GM19099 (cell line): ENCODE results near the gene ABLIM1.

ENCODE experiments used
- POLR2A ChIP-seq: IDR thresholded peaks from 3 replicates; pipeline ENCODE4 v1.6.1; 2011; ENCODE audit warnings: low read depth; ENCODE audit not compliant: insufficient read length; ENCODE audit errors: extremely low read depth

Gene ABLIM1

DNA sequence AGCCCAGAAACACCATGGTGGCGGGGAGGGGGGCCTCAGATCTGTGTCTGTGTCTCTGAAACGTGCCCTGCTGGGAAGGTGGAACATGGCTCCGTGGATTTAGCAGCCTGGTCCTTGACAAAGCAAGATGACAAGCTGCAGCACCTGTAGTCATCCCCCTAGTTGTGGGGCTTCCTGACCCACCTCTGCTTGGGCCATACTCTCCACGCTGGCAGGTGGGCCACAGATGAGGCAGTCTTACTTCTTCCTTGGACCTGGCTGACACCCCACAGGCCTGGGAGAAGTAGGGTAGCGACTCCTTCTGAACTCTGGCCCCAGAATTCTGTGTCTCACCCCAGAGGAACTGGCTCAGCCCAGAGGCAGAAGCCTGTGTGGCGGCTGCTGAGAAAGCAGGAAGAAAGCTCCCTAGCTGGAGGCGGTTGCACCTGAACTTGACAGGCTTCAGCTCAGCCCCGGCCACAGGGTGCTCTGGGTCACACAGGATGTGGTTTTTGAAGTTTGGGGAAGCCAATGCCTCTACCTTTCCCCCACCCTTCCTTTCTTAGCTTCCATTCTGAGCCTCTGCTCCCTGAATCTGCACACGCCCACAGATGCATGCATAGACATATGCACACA is 113.9 kb downstream of the ABLIM1 start:
- TF ChIP-seq POLR2A: no peak

DNA sequence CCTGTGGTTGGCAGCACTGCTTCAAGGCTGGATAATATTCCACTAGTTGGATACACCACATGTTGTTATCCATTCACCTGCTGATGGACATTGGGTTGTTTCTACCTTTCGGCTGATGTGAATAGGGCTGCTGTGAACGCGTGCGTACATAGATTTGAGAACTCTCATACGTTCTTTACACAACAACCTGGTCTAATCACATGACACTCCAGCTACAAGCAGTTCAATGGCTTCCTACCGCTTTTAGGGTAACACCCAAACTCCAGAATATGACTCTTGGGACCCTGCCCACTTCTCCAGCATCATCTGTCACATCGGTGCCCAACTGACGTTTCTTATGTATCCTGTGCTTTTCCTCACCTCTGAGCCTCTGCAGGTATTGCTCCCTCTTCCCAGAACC is 114.6 kb downstream of the ABLIM1 start:
- TF ChIP-seq POLR2A: no peak

DNA sequence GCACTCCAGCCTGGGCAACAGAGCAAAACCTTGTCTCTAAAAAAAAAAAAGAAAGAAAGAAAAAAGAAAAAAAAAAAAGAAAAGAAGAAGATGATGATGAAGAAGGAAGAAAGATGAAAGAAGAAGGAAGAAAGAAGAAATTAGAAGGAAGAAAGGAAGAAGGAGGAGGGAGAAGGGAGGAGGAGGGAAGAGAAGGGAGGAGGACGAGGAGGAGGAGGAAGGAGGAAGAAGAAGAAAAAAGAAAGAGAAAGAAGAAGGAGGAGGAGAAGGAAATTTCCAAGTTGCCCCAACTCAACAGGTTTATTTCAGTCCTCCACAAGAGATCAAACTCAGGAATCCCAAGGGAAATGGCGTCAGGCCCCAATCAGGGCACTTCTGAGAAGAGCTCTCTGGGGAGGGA is 115.7 kb downstream of the ABLIM1 start:
- TF ChIP-seq POLR2A: no peak

DNA sequence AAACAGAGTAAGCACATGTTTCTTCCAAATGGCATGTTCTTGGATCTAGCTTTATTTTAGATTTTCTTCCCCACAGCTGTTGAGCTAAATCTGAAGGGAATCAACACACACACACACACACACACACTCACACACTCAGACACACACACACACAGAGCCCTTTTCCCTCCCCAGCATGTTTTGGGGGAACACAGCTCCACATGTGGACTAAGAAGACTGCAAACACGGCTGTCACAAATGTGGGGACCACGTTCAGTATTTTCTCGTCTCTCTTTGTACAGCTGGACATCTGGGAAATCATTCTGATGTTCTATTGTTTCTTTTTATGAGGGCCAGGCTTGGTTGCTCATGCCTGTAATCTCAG is 116.3 kb downstream of the ABLIM1 start:
- TF ChIP-seq POLR2A: no peak

DNA sequence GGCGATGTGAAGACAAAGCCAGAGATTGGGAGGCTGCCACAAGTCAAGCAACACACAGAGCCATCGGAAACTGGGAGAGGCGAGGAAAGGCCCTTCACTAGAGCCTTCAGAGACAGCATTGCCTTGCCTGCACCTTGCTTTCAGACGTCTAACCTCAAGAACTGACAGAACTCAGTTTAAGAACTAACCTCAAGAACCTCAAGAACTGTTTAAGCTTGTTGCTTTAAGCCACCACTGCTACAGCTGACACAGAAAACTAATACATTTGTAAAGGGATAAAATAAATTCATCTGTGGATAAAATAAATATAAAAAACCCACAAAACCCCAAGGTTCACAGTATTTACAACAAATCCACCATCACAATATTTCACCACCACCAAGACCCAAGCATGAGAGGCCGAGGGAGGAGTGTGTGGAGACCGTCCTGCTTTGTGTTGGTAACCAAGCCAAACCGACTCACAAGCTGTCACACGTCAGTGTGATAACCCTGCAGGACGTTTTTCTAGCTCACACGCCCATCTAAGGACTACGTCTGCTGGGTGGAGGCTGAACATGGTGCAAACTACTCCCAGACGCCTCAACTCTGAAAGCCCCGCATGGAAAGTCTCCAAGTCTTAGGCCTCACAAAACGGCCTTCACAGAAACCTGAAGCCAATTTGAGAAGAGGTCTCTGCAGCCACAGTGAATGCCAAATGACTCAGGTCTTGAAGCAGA is 116.8 kb downstream of the ABLIM1 start:
- TF ChIP-seq POLR2A: no peak

DNA sequence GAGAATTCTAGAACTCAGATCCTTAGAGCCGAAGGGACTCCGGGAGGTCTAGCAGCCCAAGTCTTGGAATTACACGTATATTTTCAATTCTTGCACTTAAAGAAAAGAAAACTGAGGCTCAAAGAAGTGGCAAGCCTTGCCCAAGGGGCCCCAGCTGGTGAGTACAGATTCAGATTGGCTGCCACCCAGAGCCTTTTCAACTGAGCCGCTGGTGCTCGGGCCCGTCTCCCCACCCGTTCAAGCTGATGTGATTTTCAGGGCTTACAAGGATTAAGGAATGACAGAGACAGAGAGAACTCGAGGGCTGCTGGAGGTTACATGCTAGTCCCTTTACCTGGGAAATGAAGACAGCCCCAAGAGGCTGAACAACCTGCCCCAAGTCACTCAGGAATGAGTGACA is 117.8 kb downstream of the ABLIM1 start:
- TF ChIP-seq POLR2A: no peak

DNA sequence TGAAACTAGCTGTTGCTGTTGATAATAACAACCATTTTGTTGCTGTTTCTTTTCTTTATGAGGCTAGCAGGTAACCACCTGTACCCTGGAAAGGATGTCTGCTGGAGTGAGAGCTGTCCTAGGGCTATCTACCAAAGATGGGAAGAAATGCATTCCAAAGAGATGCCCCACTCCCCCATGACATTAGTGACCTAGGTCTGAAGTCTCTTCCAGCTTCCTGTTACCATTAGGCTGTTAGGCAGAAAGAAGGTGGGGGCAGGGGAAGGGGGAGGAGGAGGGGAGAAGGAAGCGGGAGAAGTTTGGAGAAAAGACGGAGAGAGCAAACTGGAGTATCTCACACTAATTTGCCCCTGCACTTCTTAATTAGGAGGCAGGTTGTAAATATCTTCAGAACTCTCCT is 118.5 kb downstream of the ABLIM1 start:
- TF ChIP-seq POLR2A: no peak

DNA sequence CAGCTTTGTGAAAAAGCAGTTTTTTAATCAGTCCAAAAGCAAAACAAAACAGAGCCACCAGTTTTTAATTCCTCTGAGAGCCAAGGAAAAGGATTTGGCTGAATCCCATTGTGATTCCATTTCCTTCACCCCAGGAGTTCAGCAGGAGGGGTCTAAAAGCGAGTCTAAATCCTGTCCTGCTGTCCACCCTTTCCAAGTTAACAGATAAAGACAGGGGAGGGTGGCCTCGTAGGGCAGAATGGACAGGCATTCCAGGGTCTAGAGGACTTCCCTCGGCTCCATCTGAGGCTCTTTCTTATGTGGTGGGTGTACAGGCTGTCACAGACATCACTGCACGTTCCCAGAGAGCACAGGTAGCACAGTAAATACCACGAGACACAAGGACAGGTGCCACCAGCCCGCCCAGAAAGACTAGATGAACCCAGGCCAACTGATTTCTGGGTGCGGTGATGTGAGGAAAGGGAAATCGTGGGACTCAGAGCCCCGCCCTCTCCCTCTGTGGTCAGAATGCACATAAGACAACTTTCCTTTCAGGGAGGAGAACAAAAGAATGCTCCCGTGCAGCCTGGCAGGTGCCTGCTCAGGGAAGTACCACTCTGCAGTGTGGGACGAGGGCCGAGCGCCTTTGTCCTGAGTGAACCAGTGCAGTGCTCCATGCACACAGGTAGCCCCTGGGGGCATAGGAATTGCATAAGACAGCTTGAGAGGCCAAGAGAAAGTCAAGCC is 119.7 kb downstream of the ABLIM1 start:
- TF ChIP-seq POLR2A: no peak

DNA sequence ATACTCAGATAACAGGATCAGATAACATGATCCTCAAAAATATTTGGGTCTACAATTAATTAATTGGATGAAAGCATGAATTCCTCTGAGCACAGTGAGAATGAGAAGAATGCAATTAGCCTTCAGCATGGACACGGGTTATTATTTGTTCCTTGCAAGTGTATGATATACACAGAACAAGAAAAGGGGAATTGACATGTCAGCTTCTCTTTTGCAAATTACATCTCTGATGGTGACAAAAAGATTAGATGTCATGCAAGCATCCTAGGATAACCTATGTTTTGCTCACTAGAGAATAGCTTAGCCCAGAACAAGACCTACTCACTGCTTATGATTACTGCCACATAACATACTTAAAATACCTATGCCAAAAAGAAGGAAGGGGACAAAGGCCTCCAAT is 120.3 kb downstream of the ABLIM1 start:
- TF ChIP-seq POLR2A: no peak

DNA sequence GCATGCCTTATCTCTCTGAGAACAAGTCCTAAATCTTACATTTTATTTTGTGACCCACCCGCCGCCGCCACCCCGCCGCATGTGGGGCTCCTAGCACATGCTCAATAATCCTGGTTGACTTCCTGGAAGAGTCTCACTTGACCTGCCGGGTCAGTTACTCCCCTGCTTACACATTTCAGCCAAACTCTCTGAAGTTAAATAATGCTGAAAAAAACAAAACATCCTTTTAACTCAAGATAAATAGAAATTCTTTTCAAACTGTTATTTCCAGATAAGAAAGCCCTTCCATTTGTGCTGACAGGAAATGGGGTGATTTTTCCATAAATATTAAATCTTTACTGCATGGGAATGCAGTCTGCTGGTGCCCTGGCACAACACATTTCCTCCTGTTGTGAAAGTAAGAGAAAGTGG is 123.5 kb downstream of the ABLIM1 start:
- TF ChIP-seq POLR2A: no peak

DNA sequence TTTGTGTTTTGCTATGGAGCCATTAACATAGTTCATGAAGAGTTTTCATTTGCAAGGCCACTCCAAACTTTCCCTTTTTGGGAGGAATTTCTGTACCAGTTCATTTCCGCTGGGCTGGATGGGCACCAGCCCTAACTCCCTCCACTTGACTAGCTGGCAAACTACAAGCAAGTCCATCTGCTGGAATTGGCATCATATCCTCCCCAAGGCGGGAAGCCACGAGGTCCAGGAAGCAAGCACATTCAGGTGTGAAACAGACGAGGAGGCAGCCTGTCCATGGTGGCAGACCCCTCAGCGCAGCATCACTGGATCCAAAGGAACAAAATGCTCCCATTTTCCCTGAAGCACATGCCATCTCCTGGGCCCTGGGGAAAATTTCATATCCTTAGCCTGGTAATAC is 125.8 kb downstream of the ABLIM1 start:
- no peak for TF ChIP-seq POLR2A

DNA sequence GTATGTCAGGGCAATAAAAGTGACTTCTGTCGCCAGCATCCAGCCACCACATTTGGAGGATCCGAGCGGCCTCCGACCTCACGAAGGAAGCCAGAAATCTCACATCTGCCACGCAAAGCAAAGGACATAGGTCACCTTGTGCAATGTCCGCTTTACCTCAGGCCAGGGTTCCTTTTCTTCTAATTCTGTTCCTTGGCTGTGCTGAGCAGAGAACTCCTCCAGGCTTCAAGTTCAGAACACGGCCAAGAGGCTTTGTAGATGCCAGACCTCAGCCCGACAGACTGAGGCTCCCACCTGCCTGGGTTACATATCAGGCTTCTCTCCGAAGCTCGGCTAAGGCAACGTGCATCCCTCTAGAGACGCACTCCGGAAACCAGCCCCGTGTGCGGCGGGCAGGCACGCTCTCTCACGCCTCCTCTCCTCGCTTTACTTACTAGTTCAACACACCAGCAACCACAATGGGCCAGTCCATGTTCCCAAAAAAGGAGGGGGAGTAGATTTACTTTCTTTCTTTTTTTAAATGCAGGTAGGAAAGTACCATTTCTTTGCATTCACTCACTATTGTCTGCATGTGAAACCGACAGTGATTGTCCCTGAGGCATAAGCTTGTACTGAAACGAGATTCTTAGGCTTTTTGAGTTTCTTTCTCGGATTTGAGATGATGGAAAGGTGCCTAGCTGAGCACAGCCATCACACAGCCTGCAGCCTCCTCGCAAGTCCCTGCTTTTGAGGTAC is 131.4 kb downstream of the ABLIM1 start:
- TF ChIP-seq POLR2A: peak; percentile 66

DNA sequence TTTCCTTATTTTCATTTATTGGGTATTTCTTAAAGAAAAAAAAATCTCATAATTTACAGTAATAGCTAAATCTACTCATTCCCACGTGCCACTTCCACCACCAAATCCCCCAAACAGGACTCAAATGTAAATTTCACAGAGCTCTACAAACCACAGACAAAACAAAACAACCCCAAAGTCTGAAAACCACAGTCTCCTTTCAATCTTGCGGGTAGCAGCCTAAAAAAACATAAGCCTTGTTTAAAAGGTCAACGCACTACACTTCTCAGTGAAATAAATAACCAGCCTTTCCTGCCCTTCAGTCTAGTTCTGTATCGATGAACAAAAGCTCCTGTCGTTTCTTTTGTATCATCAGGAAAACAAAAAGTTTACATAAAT is 132.0 kb downstream of the ABLIM1 start:
- no peak for TF ChIP-seq POLR2A

DNA sequence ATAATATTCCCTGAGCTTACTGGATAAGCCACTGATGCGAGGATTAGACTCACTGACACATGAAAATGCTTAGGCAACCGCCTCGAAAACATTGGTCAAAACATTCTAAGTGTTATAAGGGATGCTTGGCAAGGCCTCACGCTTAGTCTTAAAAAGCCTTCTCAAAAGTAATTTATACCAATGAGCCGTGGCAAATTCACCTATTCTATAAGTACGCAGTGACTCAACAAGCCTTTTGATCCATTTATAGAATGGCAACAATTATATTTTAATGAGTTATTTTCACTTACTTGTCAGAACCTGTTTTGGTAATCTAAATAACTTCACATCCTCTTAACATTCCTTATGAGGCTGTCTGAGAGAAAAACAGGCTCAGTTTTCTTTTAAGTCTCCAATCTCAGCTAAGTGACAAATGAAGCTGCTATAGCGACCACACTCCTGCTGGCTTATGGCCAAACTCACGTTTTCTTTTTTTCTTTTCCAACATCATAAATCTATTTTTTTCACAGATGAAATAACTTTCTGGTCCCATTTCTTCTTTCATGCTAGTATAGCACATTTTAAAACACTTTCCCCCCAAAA is 132.6 kb downstream of the ABLIM1 start:
- TF ChIP-seq POLR2A: no peak

DNA sequence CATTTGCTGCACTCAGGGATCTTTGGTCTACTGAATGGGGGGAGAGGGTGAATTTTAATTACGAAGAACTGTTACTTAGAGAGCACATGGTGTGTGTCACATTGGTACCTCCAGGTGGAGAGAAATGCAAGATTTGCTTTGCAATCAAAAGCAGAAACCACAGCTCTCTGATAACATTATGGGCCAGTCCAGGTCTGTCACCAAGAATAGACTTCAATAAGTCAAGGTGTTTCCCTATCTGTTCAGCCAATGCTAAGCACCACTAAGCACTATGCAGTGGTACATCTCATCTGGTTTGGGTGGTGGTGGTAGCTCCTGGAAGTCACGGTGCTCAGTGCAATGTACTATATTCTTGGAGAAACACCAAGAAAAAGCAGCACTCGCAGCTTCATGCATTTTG is 134.2 kb downstream of the ABLIM1 start:
- no peak for TF ChIP-seq POLR2A
